GM10266 (cell line): ENCODE data around the gene ZFAND2B.

ENCODE experiments used
- DNase-seq: peaks from one replicate; pipeline ENCODE4 v3.0.0; 2012; ENCODE audit errors: extremely low spot score
- CTCF ChIP-seq: IDR thresholded peaks from 2 replicates; pipeline ENCODE4 v1.5.1; 2012; ENCODE audit warnings: mild to moderate bottlenecking, low read depth; ENCODE audit not compliant: control insufficient read depth, insufficient read depth; ENCODE audit errors: missing control alignments

ZFAND2B gene

GRCh38 chr2:219161097-219161496 lies 45.5 kb upstream of the ZFAND2B start:
- DNase-seq: no peak
- no peak for TF ChIP-seq CTCF

- no peak for TF ChIP-seq CTCF
- no peak for DNase-seq
Observed at GRCh38 chr2:219163156-219163555, 43.4 kb upstream of the ZFAND2B start.

- no peak for TF ChIP-seq CTCF
- no peak for DNase-seq
Observed at GRCh38 chr2:219165058-219165911, 41.3 kb upstream of the ZFAND2B start.

GRCh38 chr2:219167997-219168396 lies 38.6 kb upstream of the ZFAND2B start:
- DNase-seq: no peak
- TF ChIP-seq CTCF: no peak

- DNase-seq: no peak
- no peak for TF ChIP-seq CTCF
Observed at GRCh38 chr2:219168526-219168925, 38.1 kb upstream of the ZFAND2B start.

GRCh38 chr2:219168932-219169331 lies 37.6 kb upstream of the ZFAND2B start:
- DNase-seq: no peak
- no peak for TF ChIP-seq CTCF

GRCh38 chr2:219169930-219170654 lies 36.5 kb upstream of the ZFAND2B start, which contains the start of gene SLC23A3:
SLC23A3 (minus strand) TSS chr2:219170029; CDS start chr2:219169984, 45 bp downstream.
- no peak for DNase-seq
- no peak for TF ChIP-seq CTCF
